Endothelial cell of umbilical vein (primary cell): ENCODE measurements around the gene PALD1. TPM values are rescaled to one million over a fixed set of nuclear protein-coding genes. Genes with fewer than 3 reads are reported as not detected.

Experiments
- BruUV-seq: library from RNA; stranded (reverse); fragments of 400-500 nt; replicated peaks from 2 replicates; lab custom pipeline; 2021; lab: Mats Ljungman, UMichigan
- CTCF ChIA-PET: fragments of 300-600, 350-600 bp; sonication (Branson Sonifier 250); formaldehyde crosslinking; loops from one replicate; lab custom pipeline; 2021; ENCODE audit warnings: antibody characterized with exemption, inconsistent platforms; lab: Charles Lee
- POLR2A ChIA-PET: fragments of 300-600, 350-600 bp; sonication (Branson Sonifier 250); formaldehyde crosslinking; loops from one replicate; lab custom pipeline; 2021; ENCODE audit warnings: antibody characterized with exemption, inconsistent platforms; lab: Charles Lee
- DNase-seq: peaks from one replicate; pipeline ENCODE4 v3.0.0-alpha.2; 2011; ENCODE audit warnings: low read depth, low spot score
- FAIRE-seq: peaks from 2 replicates; lab custom pipeline; 2011; peaks lifted over from hg19 to GRCh38; lab: Jason Lieb, UNC
- H2AFZ ChIP-seq: 2 replicates; pipeline ENCODE4 v1.6.0; 2012; ENCODE audit warnings: low read depth, low read length, control low read depth, inconsistent platforms
- H3K27ac ChIP-seq: 2 replicates; pipeline ENCODE4 v1.5.1; 2011; ENCODE audit warnings: low read depth, mild to moderate bottlenecking, control low read depth, low read length, moderate library complexity; ENCODE audit not compliant: insufficient read depth
- H3K27me3 ChIP-seq, 2 experiments: 2 replicates each; pipeline versions ENCODE4 v1.6.0 to v1.6.1; 2011; ENCODE audit warnings: low read length in 2 of 2, mixed read lengths in 1 of 2; ENCODE audit not compliant: control insufficient read depth in 2 of 2, insufficient read depth in 2 of 2
- H3K36me3 ChIP-seq, 2 experiments: 2 replicates in 1 of 2; 3 replicates in 1 of 2; pipeline ENCODE4 v1.5.1; 2011; ENCODE audit warnings: low read length in 2 of 2, mild to moderate bottlenecking in 1 of 2, moderate library complexity in 1 of 2; ENCODE audit not compliant: control insufficient read depth in 2 of 2, insufficient read depth in 2 of 2; ENCODE audit errors: extremely low read depth in 1 of 2
- H3K4me1 ChIP-seq: 3 replicates; pipeline ENCODE4 v1.5.1; 2011; ENCODE audit warnings: mild to moderate bottlenecking, low read length; ENCODE audit not compliant: control insufficient read depth, insufficient read depth; ENCODE audit errors: extremely low read depth
- H3K4me2 ChIP-seq: 2 replicates; pipeline ENCODE4 v1.6.1; 2011; ENCODE audit warnings: low read length, control low read depth, mixed read lengths; ENCODE audit not compliant: insufficient read depth
- H3K4me3 ChIP-seq, 3 experiments: fragments of 200-600 bp in 1 of 3; sonication (generic), shearing (Covaris generic) in 1 of 3; replicated peaks in 1 of 3; 2 replicates each; pipeline ENCODE4 v1.5.1; 2011 to 2016; ENCODE audit warnings: control low read depth in 3 of 3, low read length in 3 of 3, mild to moderate bottlenecking in 2 of 3, inconsistent platforms in 1 of 3, low read depth in 1 of 3, moderate library complexity in 1 of 3; ENCODE audit not compliant: insufficient read depth in 1 of 3
- H3K79me2 ChIP-seq: 2 replicates; pipeline ENCODE4 v1.6.0; 2012; ENCODE audit warnings: low read length, inconsistent platforms; ENCODE audit not compliant: control insufficient read depth, insufficient read depth
- H3K9ac ChIP-seq: replicated peaks from 2 replicates; pipeline ENCODE3; 2011; ENCODE audit warnings: low read length, control low read depth; ENCODE audit not compliant: insufficient read depth; ENCODE audit errors: extremely low read depth
- H3K9me1 ChIP-seq: replicated peaks from 3 replicates; pipeline ENCODE4 v1.6.0; 2011; ENCODE audit warnings: mild to moderate bottlenecking, low read length; ENCODE audit not compliant: control insufficient read depth, insufficient read depth; ENCODE audit errors: extremely low read depth
- H3K9me3 ChIP-seq: replicated peaks from 2 replicates; pipeline ENCODE4 v1.5.1; 2012; ENCODE audit warnings: low read length, inconsistent platforms; ENCODE audit not compliant: control insufficient read depth, insufficient read depth
- H4K20me1 ChIP-seq: replicated peaks from 2 replicates; pipeline ENCODE3; 2011; ENCODE audit warnings: mild to moderate bottlenecking, low read length; ENCODE audit not compliant: control insufficient read depth, insufficient read depth; ENCODE audit errors: extremely low read depth
- EZH2 ChIP-seq: IDR thresholded peaks from 2 replicates; pipeline ENCODE4 v1.6.1; 2012; ENCODE audit warnings: borderline replicate concordance, low read depth, mild to moderate bottlenecking, moderate library complexity, low read length, inconsistent platforms; ENCODE audit not compliant: severe bottlenecking
- FOS ChIP-seq: IDR thresholded peaks from 2 replicates; pipeline ENCODE4 v1.6.1; 2011; ENCODE audit warnings: mild to moderate bottlenecking, low read length, moderate library complexity, borderline replicate concordance; ENCODE audit not compliant: insufficient read depth
- GATA2 ChIP-seq: IDR thresholded peaks from 2 replicates; pipeline ENCODE4 v1.7.0; 2011; ENCODE audit warnings: low read depth, mild to moderate bottlenecking, moderate library complexity, mixed read lengths, low read length; ENCODE audit not compliant: insufficient read length, insufficient read depth
- JUN ChIP-seq: IDR thresholded peaks from 2 replicates; pipeline ENCODE4 v1.6.1; 2011; ENCODE audit warnings: borderline replicate concordance, low read depth; ENCODE audit not compliant: insufficient read length, insufficient read depth
- MYC ChIP-seq: IDR thresholded peaks from one replicate; pipeline ENCODE4 v1.6.1; 2011; ENCODE audit warnings: mild to moderate bottlenecking, low read depth, low read length
- POLR2A ChIP-seq: IDR thresholded peaks from 2 replicates; pipeline ENCODE4 v1.6.1; 2012; ENCODE audit warnings: low read depth, mild to moderate bottlenecking, control low read depth, low read length
- POLR2AphosphoS5 ChIP-seq: IDR thresholded peaks from 2 replicates; pipeline ENCODE4 v1.6.1; 2012; ENCODE audit warnings: low read depth, mild to moderate bottlenecking, control low read depth, low read length, moderate library complexity; ENCODE audit not compliant: insufficient read depth
- dilution Hi-C: fragments of 300-500 bp; cut with MboI; formaldehyde crosslinking; loops from one replicate; pipeline ENCODE4 v1.15.0; 2019; ENCODE audit warnings: low sequenced_read_pairs; ENCODE audit not compliant: extremely low pct_ligation_motif_present
- intact Hi-C: fragments of 100-400 bp; cut with micrococcal nuclease; formaldehyde crosslinking; loops from one replicate; pipeline ENCODE4 v1.10.0; 2022
- polyA plus RNA-seq, 4 experiments: library from polyadenylated mRNA; depleted of rRNA in 3 of 4; stranded (reverse) in 3 of 4; unstranded in 1 of 4; fragments of >200 nt; gene quantifications; 2 replicates each; pipeline versions ENCODE4 v1.2.1 to v1.2.3, GENCODE V29; 2011 to 2012; ENCODE audit warnings: missing spikeins in 1 of 4
- total RNA-seq: library from RNA; stranded (reverse); gene quantifications from 2 replicates; pipeline ENCODE4 v1.2.3, GENCODE V29; 2021
- TF ChIP-seq, protein P1 (sequence below), 2 donors: IDR thresholded peaks; 1 replicate in 1 of 2; 2 replicates in 1 of 2; pipeline ENCODE4 v1.5.1; 2011; ENCODE audit warnings: low read length in 2 of 2, mild to moderate bottlenecking in 2 of 2, moderate library complexity in 2 of 2, control low read depth in 1 of 2, inconsistent platforms in 1 of 2, low read depth in 1 of 2; ENCODE audit not compliant: insufficient read depth in 1 of 2; ENCODE audit errors: extremely low read depth in 1 of 2
- TF ChIP-seq, protein P2 (sequence below): IDR thresholded peaks from 2 replicates; pipeline ENCODE4 v1.6.1; 2011; ENCODE audit not compliant: insufficient read depth, insufficient read length

Gene PALD1
- total and polyA plus RNA-seq, 2 donors (not counting 3 experiments of a cell fraction or from before 2014, with no cell fraction given): 16.6 to 73.3 TPM

DNA sequence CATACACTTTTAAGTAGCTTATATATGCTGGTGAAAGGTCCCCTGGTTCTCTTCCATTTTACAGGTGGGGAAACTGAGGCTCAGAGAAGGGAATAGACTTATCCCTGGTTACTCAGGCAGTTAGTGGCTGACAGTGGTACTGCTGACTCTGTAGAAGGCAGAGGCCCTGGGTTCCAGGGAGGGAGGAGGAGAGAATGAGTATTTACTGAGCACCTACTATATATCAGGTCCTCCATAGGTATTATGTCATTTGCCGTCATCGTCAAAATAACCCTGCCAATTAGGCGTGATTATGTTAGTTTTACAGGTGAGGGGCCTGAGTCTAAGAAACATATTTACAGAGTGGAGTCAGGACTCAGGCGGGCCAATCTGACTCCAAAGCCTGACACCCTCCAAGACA, 13.3 kb upstream of the PALD1 start:
- Histone ChIP-seq H4K20me1 (no peaks in the 10 kb centered on the region), H2AFZ (no peak overlapping the region), H3K4me3 (no peak overlapping the region), H3K4me2 (no peak overlapping the region), H3K27me3 (no peaks in the 10 kb centered on the region), H3K27ac (no peak overlapping the region), H3K79me2 (no peaks in the 10 kb centered on the region), H3K9ac (no peak overlapping the region), H3K9me3 (no peaks in the 10 kb centered on the region), H3K4me1 (no peaks in the 10 kb centered on the region), H3K9me1 (no peaks in the 10 kb centered on the region), H3K36me3 (no peaks in the 10 kb centered on the region)
- CTCF ChIA-PET: interaction anchor here (0.9 to 7.7 kb wide), 3 partner anchors 25 to 77 kb away, joined by 3 to 196 read pairs (median 3); no protein-coding TSS in a partner anchor
- DNase-seq (no peak), FAIRE-seq (no peak)
- dilution Hi-C loops: no loop called here
- intact Hi-C loops: loop anchor here (10.0 kb wide), 1 partner anchor 420 kb away; the partner anchor contains the start of gene PCBD1
- BruUV-seq: no TSS peak
- TF ChIP-seq POLR2A (no peak), JUN (no peak), EZH2 (no peak), FOS (no peak), POLR2AphosphoS5 (no peak), MYC (no peak), GATA2 (no peak)
- TF ChIP-seq, protein P1, sequence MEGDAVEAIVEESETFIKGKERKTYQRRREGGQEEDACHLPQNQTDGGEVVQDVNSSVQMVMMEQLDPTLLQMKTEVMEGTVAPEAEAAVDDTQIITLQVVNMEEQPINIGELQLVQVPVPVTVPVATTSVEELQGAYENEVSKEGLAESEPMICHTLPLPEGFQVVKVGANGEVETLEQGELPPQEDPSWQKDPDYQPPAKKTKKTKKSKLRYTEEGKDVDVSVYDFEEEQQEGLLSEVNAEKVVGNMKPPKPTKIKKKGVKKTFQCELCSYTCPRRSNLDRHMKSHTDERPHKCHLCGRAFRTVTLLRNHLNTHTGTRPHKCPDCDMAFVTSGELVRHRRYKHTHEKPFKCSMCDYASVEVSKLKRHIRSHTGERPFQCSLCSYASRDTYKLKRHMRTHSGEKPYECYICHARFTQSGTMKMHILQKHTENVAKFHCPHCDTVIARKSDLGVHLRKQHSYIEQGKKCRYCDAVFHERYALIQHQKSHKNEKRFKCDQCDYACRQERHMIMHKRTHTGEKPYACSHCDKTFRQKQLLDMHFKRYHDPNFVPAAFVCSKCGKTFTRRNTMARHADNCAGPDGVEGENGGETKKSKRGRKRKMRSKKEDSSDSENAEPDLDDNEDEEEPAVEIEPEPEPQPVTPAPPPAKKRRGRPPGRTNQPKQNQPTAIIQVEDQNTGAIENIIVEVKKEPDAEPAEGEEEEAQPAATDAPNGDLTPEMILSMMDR (IDR thresholded peaks at IDR 0.05; ENCODE audit: extremely low read depth in 1 of 2, insufficient read depth in 1 of 2, low read depth in 1 of 2, low read length in 2 of 2): no peak
- TF ChIP-seq, protein P2, sequence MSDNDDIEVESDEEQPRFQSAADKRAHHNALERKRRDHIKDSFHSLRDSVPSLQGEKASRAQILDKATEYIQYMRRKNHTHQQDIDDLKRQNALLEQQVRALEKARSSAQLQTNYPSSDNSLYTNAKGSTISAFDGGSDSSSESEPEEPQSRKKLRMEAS: no peak
- POLR2A ChIA-PET: no interaction called here
